Globus pallidus (tissue), 1 donor: ENCODE measurements around the gene ERN1.
A peak's percentile ranks its signal among the peaks of the same experiment; 100 is the strongest.
"Not testable (repeated sequence)": the region's sequence is repeated elsewhere in the genome, so short reads cannot be mapped to it uniquely, and the experiment has no call there.

ENCODE experiments used
- DNase-seq: peaks from one replicate; pipeline ENCODE4 v3.0.0-alpha.2; 2015; ENCODE audit warnings: low spot score

Gene ERN1

DNA sequence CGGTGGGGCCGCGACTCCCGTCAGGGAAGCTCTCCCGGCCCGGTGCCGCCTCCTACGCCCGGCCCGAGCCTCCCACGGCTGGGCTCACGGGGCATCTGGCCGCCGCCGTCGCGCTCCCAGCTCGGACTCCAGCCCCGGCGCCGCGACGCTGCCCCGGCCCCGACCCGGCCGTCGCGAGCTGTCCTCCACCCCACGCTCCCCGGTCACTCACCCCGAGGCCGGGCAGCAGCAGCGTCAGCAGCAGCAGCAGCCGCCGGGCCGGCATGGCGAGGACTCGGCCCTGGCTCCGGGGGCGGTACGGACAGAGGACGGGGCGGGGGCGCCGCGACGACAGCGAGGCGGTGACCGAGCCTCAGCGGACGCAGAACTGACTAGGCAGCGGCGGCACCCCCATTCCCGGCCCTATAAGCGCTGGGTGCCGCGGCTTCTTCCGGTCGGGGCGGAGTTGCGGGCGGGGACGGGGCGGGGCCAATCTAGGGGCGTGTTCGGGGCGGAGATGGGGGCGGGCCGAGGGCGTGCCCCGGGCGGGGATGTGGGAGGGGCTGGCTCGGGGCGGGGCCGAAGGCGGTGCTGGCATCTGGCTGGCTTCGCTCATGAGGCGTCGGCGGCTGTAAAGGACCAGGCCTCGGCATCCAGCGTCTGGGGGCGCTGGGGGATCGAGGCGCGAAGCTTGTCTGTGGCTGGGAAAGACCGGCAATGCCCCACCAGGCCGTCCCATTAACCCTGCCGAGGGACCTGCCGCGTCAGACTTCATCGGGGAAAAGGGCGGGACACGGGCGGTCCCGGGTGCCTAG is at the start of gene ERN1:
TSS of gene ERN1 (minus strand) at position 380 of the 794 bp plus-strand sequence. CDS start at position 265, 115 bp downstream.
- DNase-seq = peak; percentile 93

GRCh38 chr17:64179024-64179423 is 49.1 kb upstream of the ERN1 start:
- not testable (repeated sequence) for DNase-seq

- DNase-seq = no peak
These were observed 48.3 kb upstream of the ERN1 start for GRCh38 chr17:64178011-64178825.

GRCh38 chr17:64177311-64178010 is 47.5 kb upstream of the ERN1 start:
- DNase-seq = no peak

DNA sequence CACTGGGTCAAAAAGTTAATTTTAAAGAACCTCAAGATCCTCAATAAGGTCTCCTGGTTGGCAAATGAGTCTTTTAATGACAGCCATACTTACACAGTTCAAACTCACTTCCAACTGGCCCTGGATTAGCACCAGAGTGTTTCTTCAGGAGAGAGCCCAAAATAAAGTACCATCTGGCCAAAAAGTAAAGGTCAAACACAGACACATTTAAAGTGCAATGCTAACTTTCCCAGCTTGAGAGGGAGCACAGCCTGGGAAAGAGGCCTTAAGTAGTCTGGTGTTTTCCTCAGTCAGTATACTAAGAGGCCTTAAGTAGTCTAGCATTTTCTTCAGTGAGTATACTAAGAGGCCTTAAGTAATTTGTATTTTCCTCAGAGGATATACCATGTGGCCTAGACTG is 46.6 kb upstream of the ERN1 start:
- DNase-seq = no peak

DNA sequence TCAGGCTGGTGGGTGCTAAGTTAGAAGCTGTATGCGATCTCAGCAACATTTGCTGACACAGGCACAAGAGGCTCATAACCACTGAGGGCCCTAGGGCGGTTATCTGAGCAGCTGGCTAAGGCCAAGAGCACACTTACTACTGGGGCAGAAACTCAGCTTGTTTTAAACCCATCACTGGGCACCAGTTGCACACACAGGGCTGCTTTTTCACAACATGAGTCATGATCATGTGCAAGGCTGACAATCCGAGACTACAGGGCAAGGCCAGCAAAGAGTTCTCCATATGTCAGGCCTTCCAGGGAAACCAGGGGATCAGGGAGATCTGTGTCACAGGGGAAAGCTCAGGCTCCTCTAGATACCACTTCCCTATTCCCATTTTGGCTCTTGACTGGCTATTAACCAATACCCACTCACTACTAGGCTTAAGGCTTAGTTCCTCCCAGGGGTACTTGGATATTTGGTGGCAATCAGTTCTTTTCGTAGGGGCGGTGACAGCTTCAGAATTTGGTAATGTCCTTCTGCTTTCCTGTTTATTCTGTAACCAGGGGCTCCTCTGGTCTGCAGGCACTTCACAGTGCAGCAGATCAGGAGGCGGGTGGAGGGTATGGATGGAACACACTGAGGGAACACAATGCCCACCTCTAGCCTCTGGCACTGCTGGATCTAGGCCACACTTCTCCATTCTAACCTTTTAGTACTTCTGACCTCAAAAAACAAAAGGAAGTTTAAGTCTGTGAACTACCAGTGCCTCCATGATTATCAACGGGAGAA is 44.9 kb upstream of the ERN1 start:
- peak; percentile 84 for DNase-seq

DNA sequence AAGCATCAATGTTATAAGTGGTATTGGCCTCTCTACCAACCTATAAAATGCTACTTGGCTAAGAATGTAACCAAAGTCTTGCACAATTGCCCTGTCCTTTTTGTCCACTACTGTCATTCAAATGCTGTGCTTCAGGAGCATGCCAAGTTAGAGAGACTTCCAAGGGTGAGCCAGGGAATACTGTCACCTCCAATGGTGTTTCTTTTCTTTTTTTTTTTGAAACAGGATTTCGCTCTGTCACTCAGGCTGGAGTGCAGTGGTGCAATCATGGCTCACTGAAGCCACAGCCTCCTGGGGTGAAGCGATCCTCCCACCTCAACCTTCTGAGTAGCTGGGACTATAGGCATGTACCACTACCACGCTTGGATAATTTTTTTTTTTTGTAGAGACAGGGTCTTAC is 43.7 kb upstream of the ERN1 start:
- no peak for DNase-seq

- no peak for DNase-seq
These were observed 42.6 kb upstream of the ERN1 start for GRCh38 chr17:64172510-64172909.

DNA sequence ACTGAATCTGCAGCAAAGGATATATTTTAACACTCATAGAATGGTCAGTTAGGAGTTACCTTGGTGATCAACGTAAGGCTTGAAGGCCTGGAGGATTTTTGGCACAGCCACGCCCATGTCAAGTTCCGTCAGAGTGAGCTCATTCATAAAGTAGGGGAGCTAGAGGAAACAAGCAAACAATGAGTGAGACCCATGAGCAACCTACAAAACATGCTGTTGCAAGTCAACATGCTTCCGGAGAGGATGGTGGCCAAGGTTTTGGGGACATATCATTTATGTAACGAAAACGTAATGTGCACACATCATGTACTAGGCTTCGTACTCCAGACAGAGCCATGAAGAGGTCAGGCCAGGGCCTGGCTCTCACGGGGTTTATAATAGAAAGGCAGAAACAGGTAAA is 41.1 kb upstream of the ERN1 start:
- no peak for DNase-seq

DNA sequence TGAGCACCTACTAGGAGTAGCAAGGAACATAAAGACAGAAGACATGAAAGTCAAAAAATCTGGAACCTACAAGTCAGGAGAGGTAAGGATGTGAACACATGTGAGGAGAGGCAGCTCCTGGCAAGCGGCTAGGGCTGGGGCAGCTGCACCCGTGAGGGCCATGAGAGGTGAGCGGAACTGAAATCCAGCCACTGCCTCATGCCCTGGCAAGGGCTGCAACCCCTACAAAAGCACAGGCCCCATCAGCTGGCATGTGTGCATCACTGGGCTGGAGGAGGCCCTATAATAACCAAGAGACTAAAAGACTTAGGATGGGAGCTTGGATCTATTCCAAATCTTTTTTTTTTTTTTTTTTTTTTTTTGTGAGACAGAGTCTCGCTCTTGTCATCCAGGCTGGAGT is 40.3 kb upstream of the ERN1 start:
- no peak for DNase-seq

GRCh38 chr17:64167666-64168065 is 37.7 kb upstream of the ERN1 start:
- not testable (repeated sequence) for DNase-seq

DNA sequence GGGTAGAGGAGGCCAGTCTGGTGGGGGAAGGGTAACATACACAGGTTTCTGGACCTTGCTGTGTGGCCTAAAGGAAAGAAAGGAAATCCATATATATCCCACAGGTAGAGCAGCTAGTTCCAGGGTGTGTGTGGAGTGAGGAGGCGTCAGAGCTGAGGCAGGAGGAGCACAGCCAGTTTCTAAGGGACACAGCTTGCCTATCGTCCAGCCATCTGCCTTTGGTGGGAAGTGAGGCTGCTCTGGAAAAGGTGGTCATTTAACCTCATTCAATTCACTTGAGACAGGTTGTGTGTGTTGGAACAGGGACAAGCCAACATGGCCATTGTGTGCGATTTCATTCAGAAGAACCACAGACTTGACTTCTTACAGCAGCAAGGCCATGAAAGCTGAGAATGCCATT is 36.9 kb upstream of the ERN1 start:
- no peak for DNase-seq

GRCh38 chr17:64165347-64165746 is 35.4 kb upstream of the ERN1 start:
- DNase-seq = no peak

DNA sequence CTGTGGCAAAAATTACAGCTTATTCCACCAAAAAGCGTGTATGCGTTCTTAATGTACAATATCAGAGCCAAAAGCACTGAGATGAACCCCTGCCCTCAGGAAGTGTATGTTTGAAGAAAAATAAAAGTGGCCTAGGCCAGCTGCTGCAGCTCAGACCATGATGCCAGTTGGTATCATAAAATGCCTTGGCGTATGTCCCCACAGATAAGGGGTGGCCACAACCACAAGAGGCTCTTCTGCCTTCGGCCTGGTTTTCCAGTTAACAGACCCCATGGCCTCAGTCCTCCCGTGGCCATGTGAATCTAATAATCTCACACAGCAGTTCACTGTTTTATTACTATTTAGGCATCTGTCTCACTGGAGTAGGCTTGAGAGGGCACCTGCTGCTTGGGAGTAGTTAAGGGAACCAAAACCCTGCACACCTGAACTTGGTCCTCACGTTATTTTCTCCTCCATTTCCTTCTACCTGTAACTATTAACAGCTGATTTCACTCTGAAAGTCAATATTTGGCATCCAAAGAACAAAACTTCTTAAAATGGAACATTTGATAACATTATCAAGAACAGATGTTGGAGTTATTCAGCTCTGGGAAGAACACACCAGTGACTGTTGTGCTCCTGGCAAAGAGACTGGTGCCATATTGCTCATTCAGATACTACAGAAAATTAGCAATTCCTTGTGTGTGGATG is 34.8 kb upstream of the ERN1 start:
- DNase-seq = no peak

DNA sequence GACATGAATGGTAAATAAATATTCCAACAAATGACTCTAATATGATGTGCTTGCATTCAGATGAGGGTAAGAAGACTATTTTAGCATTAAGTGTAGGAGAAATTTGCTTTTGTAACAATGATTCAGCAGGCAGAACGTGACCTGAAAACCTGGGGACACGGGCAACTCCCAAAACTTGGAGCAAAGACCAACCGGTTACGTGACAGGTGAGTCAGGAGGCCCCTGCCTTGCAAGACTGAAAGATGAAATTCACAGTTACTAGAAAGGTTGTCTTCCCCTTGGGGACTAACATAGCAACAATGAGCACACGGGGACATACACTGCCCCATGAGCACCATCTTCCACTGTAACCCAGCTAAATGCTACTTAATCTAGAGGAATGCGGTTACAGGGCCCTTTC is 33.5 kb upstream of the ERN1 start:
- DNase-seq = no peak

- DNase-seq = no peak
These were observed 32.6 kb upstream of the ERN1 start for GRCh38 chr17:64162554-64162953.

DNA sequence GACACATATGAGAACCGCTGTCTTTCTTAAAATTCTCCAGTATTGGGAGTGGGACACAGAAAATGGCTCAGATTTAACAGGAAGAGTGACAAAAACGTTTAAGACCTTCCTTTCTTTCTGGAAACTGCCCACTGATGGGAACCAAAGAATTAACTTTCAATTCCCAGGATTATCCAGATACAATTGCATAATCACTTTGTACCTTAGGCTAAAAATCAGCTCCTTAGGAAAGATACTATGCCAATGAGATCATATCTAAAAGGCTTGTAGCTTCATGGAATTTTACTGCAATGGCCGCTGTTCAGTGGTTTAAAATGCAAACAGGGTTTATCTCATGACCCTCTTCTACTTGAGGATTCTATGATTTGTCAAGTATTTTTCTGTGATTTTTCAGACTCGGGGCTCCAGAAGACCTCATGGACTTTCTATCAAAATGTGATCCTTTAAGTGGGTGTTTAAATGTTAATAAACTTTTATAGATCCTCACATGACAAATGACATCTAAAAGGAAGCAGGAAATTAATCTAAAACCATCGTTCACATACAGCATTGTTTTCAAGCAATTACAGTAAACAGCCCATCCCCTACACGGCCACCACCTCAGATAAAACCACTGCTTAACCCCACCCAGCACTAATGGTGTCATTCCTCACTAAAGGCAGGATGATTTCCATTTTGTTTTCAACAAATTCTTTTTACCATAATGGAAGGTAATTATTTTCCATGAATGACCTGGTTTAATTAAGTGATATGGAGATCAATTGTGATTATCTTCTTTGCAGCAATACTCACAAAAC is 31.6 kb upstream of the ERN1 start:
- DNase-seq = no peak

- DNase-seq = no peak
These were observed 30.4 kb upstream of the ERN1 start for GRCh38 chr17:64160378-64160777.

GRCh38 chr17:64158831-64159590 is 29.1 kb upstream of the ERN1 start:
- DNase-seq = no peak

- DNase-seq = no peak
These were observed 28.5 kb upstream of the ERN1 start for GRCh38 chr17:64158406-64158805.
